Activated naive CD4-positive, alpha-beta T cell treated with anti-CD3 and anti-CD28 coated beads, Interleukin-2, amount 50 U/mL, for 16 hours (primary cell): ENCODE measurements around the gene RDM1.

Source experiments
- DNase-seq: peaks from one replicate; pipeline ENCODE4 v3.0.0-alpha.2; 2020

The RDM1 gene

DNA sequence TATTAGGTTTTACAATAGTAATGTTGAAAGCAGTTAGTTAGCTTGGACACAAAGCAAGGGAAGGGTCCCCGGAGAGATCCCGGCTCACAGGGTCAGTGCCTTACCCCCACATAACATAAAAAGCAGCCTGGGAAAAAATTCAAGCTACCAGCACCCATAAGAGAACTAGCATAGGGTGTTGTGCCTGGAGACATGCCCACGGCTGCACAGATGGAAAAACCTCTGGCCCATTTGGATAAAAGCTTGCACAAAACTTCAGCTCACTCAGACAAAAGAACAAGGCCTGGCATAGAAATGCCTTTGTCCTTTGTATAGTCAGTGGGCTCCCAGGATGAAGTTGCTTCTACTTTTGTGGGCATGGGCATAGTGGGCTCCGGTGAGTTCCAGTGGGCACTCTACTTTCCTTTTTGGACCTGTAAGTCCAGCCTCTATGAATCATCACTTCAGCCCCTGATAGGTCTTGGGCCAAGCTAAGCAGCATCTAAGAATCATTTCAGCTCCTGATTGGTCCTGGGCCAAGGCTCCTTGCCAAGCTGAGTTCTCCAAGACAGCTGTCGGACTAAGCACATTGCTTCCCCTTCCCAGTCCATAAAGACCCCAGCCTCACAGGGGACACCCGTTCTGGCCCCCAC is 1.3 kb upstream of the RDM1 start:
- no peak for DNase-seq

DNA sequence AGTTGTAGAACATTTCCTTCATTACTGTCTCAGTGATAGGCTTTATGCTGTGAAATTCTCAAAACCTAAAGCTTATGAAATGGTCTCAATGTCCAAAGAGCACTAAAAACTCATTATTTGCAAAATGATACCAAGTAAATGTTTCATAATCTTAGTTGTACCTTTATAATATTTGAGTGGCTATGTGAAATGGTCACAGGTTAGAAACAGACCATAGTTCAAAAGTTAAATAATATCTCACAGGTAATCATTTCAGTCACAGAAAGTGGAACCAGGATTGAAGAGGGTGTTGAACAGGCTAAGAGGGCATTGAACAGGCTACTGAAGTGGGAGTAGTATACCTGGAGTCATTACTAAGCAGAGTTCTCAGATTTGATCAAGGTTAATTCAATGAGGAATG is 2.9 kb downstream of the RDM1 start:
- DNase-seq, result no peak

DNA sequence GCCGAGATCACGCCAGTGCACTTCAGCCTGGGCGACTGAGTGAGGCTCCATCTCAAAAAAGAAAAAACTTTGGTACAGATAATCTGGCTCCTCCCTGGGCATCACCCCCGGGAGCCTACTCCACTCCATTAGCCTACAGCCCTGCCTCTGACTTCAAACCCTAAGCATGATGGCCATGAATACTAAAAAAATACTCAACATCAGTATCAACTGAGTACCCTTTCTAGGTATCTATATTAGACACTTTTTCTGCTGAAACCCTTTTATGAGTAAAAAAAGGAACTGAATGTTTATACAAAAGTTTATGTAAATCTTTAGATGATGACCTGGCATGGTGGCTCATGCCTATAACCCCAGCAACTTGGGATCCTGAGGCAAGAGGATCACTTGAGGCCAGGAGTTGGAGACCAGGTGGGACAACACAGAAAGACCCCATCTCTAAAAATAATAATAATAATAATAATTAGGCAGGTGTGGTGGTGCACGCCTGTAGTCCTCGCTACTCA is 6.9 kb downstream of the RDM1 start:
- DNase-seq, result no peak

DNA sequence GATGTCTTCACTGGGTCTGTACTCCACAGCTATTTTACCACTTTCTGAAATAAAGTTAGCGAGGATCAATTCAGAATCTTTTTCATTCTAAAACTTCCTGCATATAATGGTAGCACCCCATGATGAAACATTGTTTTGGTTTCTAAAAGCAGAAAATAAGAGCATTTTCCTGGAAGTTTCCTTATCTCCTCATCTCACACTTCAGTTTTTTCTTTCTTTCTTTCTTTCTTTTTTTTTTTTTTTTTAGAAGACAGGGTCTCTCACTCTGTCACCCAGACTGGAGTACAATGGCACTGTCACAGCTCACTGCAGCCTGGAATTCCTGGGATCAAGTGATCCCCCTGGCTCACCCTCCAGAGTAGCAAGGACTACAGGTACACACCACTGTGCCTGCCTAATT is 10.3 kb downstream of the RDM1 start:
- DNase-seq, result no peak

GRCh38 chr17:35918665-35919064 is 11.9 kb downstream of the RDM1 start:
- no peak for DNase-seq

- DNase-seq, result no peak
Measured at GRCh38 chr17:35917519-35918213, 12.9 kb downstream of the RDM1 start.

GRCh38 chr17:35915153-35915964 is 15.2 kb downstream of the RDM1 start:
- DNase-seq, result no peak

- DNase-seq, result no peak
Measured at GRCh38 chr17:35914354-35914753, 16.2 kb downstream of the RDM1 start.

DNA sequence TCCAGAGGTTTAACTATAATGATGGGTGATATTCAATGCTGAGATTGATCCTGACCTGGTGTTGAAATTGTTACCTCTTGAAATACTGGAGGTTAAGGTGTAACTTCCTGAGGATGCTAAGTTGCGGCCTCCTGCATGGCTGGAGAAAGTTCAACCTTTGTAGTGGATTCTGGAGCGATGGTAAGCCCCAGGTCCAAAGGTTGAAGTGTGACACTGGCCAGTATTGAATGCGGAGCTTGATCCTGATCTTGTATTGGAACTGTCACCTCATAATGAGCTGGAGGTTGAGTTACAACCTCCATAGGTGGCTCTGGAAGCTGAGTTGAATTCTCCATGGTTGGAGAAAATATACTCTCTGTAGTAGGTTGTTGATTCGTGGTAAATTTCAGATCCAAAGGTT is 17.0 kb downstream of the RDM1 start:
- DNase-seq, result no peak

DNA sequence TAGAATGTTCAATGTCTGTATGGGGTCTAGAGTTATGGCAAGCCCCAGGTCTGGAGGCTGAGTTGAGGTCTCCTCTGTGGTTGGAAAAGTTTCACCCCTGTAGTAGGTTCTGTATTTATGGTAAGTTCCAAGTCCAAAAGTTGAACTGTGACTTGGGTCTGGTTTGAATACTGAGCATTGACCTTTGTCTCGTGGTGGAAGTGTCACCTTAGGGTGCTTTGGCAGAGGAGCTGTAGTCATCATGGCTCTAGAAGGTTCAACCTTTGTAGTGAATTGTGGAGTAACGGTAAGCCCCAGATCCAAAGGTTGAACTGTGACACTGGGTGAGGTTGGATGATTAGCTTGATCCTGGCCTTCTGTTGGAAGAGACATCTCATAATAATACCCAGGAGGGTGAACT is 17.6 kb downstream of the RDM1 start:
- no peak for DNase-seq

GRCh38 chr17:35912339-35912912 is 18.1 kb downstream of the RDM1 start:
- DNase-seq, result no peak

DNA sequence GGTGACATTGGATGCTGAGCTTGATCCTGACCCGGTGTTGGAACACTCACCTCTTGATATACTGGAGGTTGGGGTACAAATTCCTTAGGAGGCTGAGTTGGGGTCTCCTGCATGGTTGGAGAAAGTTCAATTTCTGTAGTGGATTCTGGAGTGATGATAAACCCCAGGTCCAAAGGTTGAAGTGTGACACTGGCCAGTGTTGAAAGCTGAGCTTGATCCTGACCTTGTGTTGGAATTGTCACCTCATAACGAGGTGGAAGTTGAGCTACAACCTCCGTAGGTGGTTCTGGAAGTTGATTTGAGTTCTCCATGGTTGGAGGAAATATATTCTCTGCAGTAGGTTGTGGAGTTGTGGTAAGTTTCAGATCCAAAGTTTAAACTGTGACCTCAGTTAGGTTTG is 21.2 kb downstream of the RDM1 start:
- DNase-seq, result no peak

GRCh38 chr17:35907691-35908090 is 22.9 kb downstream of the RDM1 start:
- DNase-seq, result no peak

DNA sequence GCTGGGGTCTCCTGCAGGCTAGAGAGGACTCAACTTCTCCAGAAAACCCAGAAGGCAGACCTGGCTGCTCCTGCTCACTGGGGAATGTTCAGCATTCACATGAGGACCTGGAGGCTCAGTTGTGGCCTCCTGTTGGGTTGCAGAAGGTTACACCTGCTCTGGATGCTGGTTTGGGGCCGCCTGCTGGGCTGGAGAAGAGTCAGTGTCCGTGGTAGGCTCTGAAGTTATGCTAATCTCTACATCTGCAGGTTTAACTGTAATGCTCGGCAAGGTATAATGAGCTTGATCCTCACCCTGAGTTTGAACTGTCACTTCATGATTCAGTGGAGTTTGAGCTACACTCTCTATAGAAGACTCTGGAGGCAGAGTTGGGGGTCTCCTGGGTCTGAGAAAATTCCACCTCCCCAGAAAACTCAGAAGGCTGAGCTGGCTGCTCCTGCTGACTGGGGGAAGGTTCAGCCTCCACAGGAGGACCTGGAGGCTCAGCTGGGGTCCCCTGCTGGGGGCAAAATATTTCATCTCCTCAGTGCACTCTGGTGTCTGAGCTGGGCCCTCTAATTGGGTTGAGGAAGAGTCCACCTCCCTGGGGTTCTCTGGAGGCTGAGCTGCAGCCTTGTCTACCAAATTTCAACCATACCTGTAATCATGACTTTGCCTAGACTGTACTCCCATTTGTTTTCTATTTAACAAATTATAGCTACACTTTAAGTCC is 23.5 kb downstream of the RDM1 start:
- DNase-seq, result no peak

- DNase-seq, result no peak
Measured at GRCh38 chr17:35906191-35906925, 24.2 kb downstream of the RDM1 start.

DNA sequence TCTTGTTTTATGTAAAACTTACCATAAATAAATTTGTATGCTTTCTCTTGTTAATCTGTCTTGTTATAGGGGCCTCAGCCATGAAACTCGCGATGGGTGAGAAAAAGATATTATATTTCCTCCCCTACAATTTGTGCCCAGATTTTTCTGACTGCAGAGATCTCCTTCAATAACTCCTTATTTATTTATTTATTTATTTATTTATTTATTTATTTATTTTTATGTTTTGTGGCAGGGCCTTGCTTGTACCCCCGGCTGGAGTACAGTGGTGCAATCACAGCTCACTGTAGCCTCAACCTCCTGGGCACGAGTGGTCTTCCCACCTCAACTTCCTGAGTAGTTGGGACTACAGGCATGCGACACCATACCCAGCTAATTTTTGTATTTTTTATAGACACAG is 27.1 kb downstream of the RDM1 start:
- DNase-seq, result no peak

DNA sequence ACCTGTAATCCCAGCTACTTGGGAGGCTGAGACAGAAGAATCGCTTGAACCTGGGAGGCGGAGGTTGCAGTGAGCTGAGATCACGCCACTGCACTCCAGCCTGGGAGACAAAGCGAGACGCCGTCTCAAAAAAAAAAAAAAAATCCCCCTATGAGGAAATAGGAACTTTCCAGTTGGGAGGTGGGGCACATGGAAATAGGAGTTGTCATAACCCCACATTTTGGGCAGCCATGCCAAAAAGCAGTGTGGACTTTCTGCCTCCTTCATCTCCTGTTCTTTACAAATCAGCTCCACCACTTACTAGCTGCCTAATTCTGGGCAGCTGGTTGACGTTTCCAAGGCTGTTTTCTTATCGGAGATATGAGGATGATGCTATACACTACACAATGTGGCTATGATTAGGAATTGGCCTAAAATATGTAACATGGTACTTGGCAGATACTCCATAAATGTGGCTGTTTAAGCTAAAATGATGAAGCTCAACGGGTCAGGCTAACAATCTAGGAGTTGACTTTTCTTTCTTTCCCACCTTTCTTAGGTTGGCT is 28.9 kb downstream of the RDM1 start:
- DNase-seq, result no peak

DNA sequence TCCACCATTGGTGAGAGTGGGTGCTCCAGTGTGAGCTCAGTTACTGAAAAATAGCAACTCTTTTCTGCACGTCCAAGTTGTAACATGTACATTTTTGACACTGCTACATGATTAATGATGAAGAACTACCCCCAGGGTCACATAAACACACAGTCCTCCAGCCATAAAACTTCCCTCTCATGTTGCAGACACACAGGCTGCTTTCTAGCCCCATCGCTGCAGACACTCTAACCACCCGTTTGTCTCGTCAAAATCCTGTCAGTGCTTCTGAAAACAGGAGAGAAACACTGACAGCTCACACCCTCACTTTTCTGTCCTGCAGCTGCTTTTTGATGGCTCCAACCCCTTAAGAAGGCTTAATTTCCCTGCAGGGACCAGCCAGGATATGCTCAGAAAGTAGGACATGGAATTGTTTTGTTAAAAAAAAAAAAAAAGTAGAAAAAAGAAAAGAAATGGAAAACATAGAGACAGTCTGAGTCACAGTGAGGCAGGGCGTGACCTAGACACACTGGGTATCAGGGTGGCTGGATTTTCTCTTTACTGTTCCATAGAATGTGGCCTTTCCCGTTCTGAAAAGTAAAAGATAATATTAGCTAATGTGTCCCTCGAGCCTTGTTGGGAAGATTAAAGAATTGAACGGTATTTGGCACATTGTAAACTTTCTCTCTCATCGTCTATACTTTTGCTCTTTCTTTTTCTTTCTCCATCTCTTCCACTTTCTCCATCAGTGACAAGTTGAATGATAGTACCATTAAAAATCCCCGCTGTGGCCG is 29.7 kb downstream of the RDM1 start:
- no peak for DNase-seq

DNA sequence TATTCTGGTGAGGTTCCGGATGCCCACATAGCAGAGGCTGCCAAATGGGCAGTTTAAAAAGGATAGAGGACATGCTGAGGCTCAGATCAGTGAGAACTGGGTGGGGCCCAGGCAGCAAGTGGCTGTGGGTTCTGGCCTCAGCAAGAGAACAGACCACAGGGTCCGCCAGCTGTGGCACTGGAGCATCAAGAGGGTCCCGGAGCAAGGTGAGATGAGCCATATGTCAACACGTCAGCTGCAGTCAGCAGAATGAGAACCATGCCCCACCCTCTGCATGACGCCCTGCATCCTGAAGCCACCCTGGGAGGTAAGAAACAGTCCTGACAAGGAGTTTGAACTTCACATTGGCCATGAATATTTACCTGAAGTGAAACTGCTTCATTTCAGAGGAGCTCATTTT is 30.3 kb downstream of the RDM1 start:
- DNase-seq, result no peak

DNA sequence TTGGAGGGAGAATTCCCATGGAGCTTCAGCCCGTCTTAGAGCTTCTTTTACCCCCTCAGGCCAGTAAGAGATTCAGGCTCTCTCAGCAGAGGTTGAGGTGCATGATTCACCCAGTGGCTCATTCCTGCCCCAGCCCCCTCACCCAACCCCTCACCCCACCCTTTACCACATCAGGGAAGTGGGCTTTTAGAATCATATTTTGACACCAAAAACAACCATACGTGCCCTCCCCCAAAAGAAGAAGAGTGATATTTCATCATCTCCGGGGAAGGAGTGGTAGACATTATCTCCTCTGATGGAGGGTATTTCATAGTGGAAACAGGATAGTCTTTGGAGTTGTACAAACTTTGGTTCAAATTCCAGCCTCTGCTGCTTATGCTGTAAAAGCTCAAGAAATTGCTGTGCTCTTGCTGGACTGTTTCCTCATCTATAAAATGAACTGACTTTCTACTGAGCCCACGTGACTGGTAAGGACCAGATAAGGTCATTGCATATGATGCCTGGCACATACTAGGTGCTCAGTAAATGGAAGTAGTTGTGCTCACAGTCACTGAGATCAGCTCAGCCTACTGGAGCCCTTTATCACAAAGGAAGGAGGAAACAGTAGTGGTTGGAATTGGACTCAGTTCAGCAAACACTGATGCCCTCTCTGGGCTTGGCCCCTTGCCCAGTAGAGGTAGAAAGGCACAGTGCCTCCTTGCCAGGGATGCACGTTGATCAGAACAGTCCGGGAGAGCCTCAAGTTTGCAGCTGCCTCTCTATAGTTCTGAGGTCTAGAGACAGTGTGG is 32.1 kb downstream of the RDM1 start:
- DNase-seq, result no peak
